Measurements from ENCODE around the gene DPP10. TPM values are rescaled to one million over a fixed set of nuclear protein-coding genes. Genes with fewer than 3 reads are reported as not detected.
"Not testable (repeated sequence)": the region's sequence is repeated elsewhere in the genome, so short reads cannot be mapped to it uniquely, and the experiment has no call there.

The DPP10 gene
- total and polyA plus RNA-seq, 5 experiments from 2014 or later: not detected

DNA sequence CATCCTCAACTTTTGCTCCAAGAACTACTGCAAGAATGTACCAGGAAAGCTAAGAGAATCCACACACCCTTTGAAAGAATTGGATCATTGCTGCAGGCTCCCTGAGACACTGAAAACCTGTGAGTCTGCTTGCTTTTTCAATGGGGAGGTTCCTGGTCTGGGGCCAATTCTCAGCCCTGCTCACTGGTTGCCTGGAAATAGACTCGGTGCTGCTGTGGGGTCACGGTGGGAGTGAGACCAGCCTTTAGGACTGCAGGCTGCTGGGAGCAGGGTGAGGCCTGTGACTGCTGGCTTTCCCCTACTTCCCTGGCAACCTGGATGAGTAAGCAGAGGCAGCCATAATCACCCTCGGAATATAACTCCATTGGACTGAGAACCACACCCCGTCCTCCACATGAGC lies 569.3 kb downstream of the DPP10 start:
- POLR2A ChIA-PET: no interaction called here
- no peaks in the 10 kb centered on the region for H3K4me1 Mint-ChIP-seq
- DNase-seq (no peak), ATAC-seq (no peak)
- peaks cover 0 to 30% (median 12%) of the 10 kb centered on the region in 9 donors for H3K9me3 Mint-ChIP-seq
- peaks cover 0 to 2% (median 0%) of the 10 kb centered on the region in 5 donors for H3K27me3 Mint-ChIP-seq
- no peaks in the 10 kb centered on the region for H3K36me3 Mint-ChIP-seq
- no peak overlapping the region for H3K27ac Mint-ChIP-seq
- no peak overlapping the region for H3K4me3 Mint-ChIP-seq

GRCh38 chr2:115022013-115022412 lies 579.6 kb downstream of the DPP10 start:
- not testable (repeated sequence) for H3K27ac Mint-ChIP-seq, H3K4me1 Mint-ChIP-seq, H3K36me3 Mint-ChIP-seq

GRCh38 chr2:115034801-115035200 lies 592.4 kb downstream of the DPP10 start:
- no peak overlapping the region for H3K27ac Mint-ChIP-seq
- ATAC-seq (no peak), DNase-seq (no peak)
- H3K9me3 Mint-ChIP-seq: peaks cover 0 to 32% (median 14%) of the 10 kb centered on the region in 9 donors
- H3K4me3 Mint-ChIP-seq: no peak overlapping the region
- no peaks in the 10 kb centered on the region for H3K27me3 Mint-ChIP-seq
- peaks cover 0 to 3% (median 0%) of the 10 kb centered on the region in 3 donors for H3K36me3 Mint-ChIP-seq
- POLR2A ChIA-PET: no interaction called here
- H3K4me1 Mint-ChIP-seq: no peaks in the 10 kb centered on the region

More at GRCh38 chr2:115022013-115022412, 579.6 kb downstream of the DPP10 start:
- H3K27me3 Mint-ChIP-seq, ATAC-seq, H3K4me3 Mint-ChIP-seq, POLR2A ChIA-PET, DNase-seq: not testable (repeated sequence)
- H3K9me3 Mint-ChIP-seq: peaks cover 7 to 49% (median 14%) of the 10 kb centered on the region in 9 donors

DNA sequence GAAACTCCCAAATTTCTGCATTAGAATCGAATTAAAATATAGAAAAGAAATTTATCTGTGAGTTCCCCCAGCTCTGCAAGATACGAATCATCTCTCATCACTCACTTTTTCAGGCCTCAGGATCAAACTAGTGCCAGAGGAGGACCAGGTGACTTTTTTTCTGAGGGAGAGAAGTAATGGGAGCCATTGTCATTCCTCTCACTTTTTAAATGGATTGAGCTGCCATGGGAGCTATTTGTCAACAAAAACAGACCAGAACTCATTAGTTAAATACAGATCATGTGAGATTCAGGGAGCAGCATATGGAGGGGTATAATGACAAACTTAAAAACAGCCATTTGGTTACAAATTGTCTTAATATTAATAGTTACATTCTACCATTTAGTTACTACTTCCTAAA lies 594.4 kb downstream of the DPP10 start:
- POLR2A ChIA-PET: no interaction called here
- no peaks in the 10 kb centered on the region for H3K36me3 Mint-ChIP-seq
- peaks cover 0 to 24% (median 8%) of the 10 kb centered on the region in 9 donors for H3K9me3 Mint-ChIP-seq
- no peak overlapping the region for H3K4me3 Mint-ChIP-seq
- ATAC-seq: no peak
- H3K27ac Mint-ChIP-seq: no peak overlapping the region
- H3K27me3 Mint-ChIP-seq: no peaks in the 10 kb centered on the region
- no peaks in the 10 kb centered on the region for H3K4me1 Mint-ChIP-seq
- DNase-seq: no peak

- no peak for ATAC-seq
- DNase-seq: no peak
- POLR2A ChIA-PET: no interaction called here
- Mint-ChIP-seq H3K9me3 (peaks cover 2 to 22% (median 11%) of the 10 kb centered on the region in 9 donors), H3K36me3 (no peaks in the 10 kb centered on the region), H3K27me3 (no peaks in the 10 kb centered on the region), H3K27ac (no peak overlapping the region), H3K4me3 (no peak overlapping the region), H3K4me1 (no peaks in the 10 kb centered on the region)
These were observed 615.0 kb downstream of the DPP10 start for GRCh38 chr2:115057473-115057872.

- Mint-ChIP-seq H3K36me3 (peaks cover 0 to 10% (median 0%) of the 10 kb centered on the region in 3 donors), H3K27me3 (peaks cover 0 to 4% (median 0%) of the 10 kb centered on the region in 5 donors), H3K4me1 (peaks cover 0 to 1% (median 0%) of the 10 kb centered on the region in 4 donors), H3K27ac (no peak overlapping the region), H3K9me3 (peaks cover 2 to 42% (median 11%) of the 10 kb centered on the region in 9 donors), H3K4me3 (no peak overlapping the region)
- POLR2A ChIA-PET: no interaction called here
- no peak for ATAC-seq
- DNase-seq: no peak
These were observed 627.6 kb downstream of the DPP10 start for GRCh38 chr2:115070002-115070401.

- POLR2A ChIA-PET: no interaction called here
These were observed 629.1 kb downstream of the DPP10 start for GRCh38 chr2:115071534-115071933.

DNA sequence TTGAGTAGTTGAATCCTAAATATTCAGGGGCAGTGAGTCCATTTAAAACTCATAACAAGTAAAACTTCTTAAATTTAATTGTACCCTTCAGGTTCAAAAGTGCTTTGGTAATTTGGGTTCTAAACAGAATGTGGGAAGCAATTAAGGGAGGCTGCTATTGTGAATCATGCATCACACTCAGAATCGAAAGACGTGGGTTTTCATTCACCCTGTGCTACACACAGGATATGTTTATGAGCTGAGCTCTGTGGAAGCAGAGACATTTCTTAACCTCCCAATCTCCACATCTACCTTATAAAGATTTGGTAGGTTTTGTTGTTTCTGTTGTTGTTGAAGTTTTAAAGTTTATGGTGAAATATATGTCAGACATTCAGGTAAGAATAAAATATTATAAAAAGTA lies 633.4 kb downstream of the DPP10 start:
- DNase-seq (no peak), ATAC-seq (no peak)
- Mint-ChIP-seq H3K9me3 (peaks cover 0 to 24% (median 3%) of the 10 kb centered on the region in 9 donors), H3K36me3 (no peaks in the 10 kb centered on the region), H3K4me1 (peaks cover 0 to 1% (median 0%) of the 10 kb centered on the region in 4 donors), H3K27me3 (peaks cover 0 to 4% (median 0%) of the 10 kb centered on the region in 5 donors), H3K4me3 (no peak overlapping the region), H3K27ac (no peak overlapping the region)
- POLR2A ChIA-PET: no interaction called here

More at GRCh38 chr2:115071534-115071933, 629.1 kb downstream of the DPP10 start:
- peaks cover 0 to 4% (median 0%) of the 10 kb centered on the region in 5 donors for H3K27me3 Mint-ChIP-seq
- H3K27ac Mint-ChIP-seq: no peak overlapping the region
- DNase-seq (no peak), ATAC-seq (no peak)
- peaks cover 0 to 10% (median 0%) of the 10 kb centered on the region in 3 donors for H3K36me3 Mint-ChIP-seq
- H3K4me3 Mint-ChIP-seq: no peak overlapping the region
- peaks cover 0 to 1% (median 0%) of the 10 kb centered on the region in 4 donors for H3K4me1 Mint-ChIP-seq
- H3K9me3 Mint-ChIP-seq: peaks cover 2 to 44% (median 11%) of the 10 kb centered on the region in 9 donors

DNA sequence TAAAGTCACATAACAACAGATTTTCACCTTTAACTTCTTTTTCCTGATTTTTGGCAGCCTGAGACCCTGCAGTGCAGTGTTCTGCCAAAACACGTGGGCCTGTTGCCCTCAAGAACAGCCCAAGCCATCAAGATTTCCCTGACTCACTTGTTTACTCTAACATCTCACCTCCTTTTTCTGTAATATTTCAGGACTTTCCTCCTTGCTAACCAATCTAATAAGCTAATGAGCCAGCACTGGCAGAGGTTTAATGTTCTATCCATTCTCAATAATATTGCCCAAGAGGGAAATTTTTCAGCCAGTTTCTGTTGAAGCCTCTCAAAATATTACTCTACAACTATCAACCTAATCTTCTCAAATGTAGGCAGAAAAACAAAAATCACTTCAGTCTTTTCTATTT lies 635.2 kb downstream of the DPP10 start:
- Mint-ChIP-seq H3K36me3 (no peaks in the 10 kb centered on the region), H3K9me3 (peaks cover 0 to 10% (median 3%) of the 10 kb centered on the region in 9 donors), H3K4me3 (no peak overlapping the region), H3K4me1 (no peaks in the 10 kb centered on the region), H3K27ac (no peak overlapping the region), H3K27me3 (no peaks in the 10 kb centered on the region)
- DNase-seq (no peak), ATAC-seq (no peak)
- POLR2A ChIA-PET: no interaction called here

DNA sequence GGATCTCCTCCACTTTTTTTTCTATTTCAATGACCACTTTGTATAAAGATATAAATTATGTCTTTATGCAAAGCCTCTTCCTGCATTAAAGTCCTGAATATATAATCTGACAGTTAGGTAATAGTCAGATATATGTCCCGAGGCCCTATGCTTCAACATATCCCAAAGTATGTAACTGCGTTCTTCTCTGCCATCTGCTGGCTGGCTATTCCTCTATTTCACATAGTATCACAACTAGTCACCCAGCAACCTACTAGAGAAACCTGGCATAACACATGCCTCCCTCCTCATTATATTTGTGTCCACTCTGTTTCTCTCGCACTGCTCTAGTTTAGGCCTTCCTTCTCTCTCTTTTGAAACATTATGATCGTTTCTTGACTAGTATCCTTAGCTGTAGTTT lies 640.8 kb downstream of the DPP10 start:
- Mint-ChIP-seq H3K36me3 (no peaks in the 10 kb centered on the region), H3K27me3 (peaks cover 0 to 1% (median 0%) of the 10 kb centered on the region in 5 donors)
- POLR2A ChIA-PET: no interaction called here

GRCh38 chr2:115083711-115084110 lies 641.3 kb downstream of the DPP10 start:
- Mint-ChIP-seq H3K27ac (no peak overlapping the region), H3K36me3 (no peaks in the 10 kb centered on the region), H3K9me3 (peaks cover 0 to 8% (median 3%) of the 10 kb centered on the region in 9 donors), H3K4me1 (no peaks in the 10 kb centered on the region), H3K27me3 (peaks cover 0 to 1% (median 0%) of the 10 kb centered on the region in 5 donors), H3K4me3 (no peak overlapping the region)
- no peak for ATAC-seq
- POLR2A ChIA-PET: no interaction called here
- no peak for DNase-seq

More for the DNA sequence above, 640.8 kb downstream of the DPP10 start:
- no peak overlapping the region for H3K4me3 Mint-ChIP-seq
- ATAC-seq (no peak), DNase-seq (no peak)
- peaks cover 0 to 8% (median 3%) of the 10 kb centered on the region in 9 donors for H3K9me3 Mint-ChIP-seq
- no peaks in the 10 kb centered on the region for H3K4me1 Mint-ChIP-seq
- H3K27ac Mint-ChIP-seq: no peak overlapping the region

GRCh38 chr2:115084446-115084845 lies 642.0 kb downstream of the DPP10 start:
- Mint-ChIP-seq H3K36me3 (peaks cover 0 to 4% (median 0%) of the 10 kb centered on the region in 3 donors), H3K4me3 (no peak overlapping the region), H3K4me1 (no peaks in the 10 kb centered on the region), H3K27ac (no peak overlapping the region), H3K9me3 (peaks cover 0 to 11% (median 7%) of the 10 kb centered on the region in 9 donors), H3K27me3 (peaks cover 0 to 1% (median 0%) of the 10 kb centered on the region in 5 donors)
- ATAC-seq: no peak
- POLR2A ChIA-PET: no interaction called here
- no peak for DNase-seq

DNA sequence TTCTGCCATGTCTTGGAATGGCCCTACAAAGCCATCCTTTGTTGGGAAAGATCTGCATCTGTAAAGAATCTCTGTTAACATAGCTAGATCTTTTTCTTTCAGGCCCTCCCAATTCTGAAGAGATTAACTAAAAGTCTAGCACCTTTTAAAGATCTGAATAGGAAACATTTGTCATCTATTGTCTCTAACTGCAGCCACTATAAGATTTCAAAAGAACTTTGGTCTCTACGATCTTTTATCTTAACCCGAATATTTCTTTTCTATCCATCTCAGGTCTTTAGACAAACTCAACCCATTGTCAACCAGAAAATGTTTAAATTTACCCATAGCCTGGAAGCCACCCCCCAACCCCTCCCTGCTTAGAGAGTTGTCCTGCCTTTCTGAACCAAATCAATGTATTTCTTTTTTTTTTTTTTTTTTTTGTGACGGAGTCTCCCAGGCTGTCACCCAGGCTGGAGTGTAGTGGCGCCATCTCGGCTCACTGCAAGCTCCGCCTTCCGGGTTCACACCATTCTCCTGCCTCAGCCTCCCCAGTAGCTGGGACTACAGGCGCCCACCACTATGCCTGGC lies 643.7 kb downstream of the DPP10 start:
- H3K4me1 Mint-ChIP-seq, H3K27ac Mint-ChIP-seq, POLR2A ChIA-PET, H3K4me3 Mint-ChIP-seq, H3K27me3 Mint-ChIP-seq, DNase-seq, H3K36me3 Mint-ChIP-seq, ATAC-seq: not testable (repeated sequence)
- peaks cover 0 to 16% (median 10%) of the 10 kb centered on the region in 9 donors for H3K9me3 Mint-ChIP-seq

DNA sequence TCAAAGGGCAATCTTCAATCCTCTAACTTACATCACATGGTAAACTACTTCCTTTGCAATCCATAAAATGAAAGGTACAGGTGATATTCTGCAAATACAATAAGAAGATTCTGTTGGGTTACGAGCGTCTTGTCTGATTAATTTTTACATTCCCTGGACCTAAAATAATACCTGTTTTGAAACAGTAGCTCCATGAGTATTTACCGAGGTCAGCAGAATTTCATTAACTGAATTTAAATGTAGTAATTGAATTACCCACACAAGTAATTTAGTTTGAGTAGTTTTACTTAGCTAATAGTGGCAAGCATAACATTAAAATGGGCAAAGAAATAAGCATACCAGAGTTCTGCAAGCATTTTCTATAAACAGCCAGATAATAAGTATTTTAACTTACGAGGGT lies 652.0 kb downstream of the DPP10 start:
- H3K27ac Mint-ChIP-seq: no peak overlapping the region
- H3K27me3 Mint-ChIP-seq: no peaks in the 10 kb centered on the region
- H3K4me1 Mint-ChIP-seq: no peaks in the 10 kb centered on the region
- POLR2A ChIA-PET: no interaction called here
- no peak for ATAC-seq
- H3K36me3 Mint-ChIP-seq: no peaks in the 10 kb centered on the region
- peaks cover 0 to 17% (median 2%) of the 10 kb centered on the region in 9 donors for H3K9me3 Mint-ChIP-seq
- no peak overlapping the region for H3K4me3 Mint-ChIP-seq
- no peak for DNase-seq

All from naive thymus-derived CD8-positive, alpha-beta T cell (primary cell).